Natural killer cell (primary cell): ENCODE data around the gene PRUNE2. TPM values are rescaled to one million over a fixed set of nuclear protein-coding genes. Genes with fewer than 3 reads are reported as not detected.

ENCODE experiments used
- ATAC-seq, 3 donors: fragments of 150-1000 bp in 2 of 3; fragments of 200-7000 bp in 1 of 3; cut with Tn5 transposase; 1 replicate in 1 of 3; 2 replicates in 2 of 3; pipeline ENCODE4 v1.10.0; 2021; ENCODE audit warnings: mild to moderate bottlenecking in 2 of 3, moderate library complexity in 2 of 3
- DNase-seq, 2 donors: peaks; one replicate each; pipeline versions ENCODE4 v3.0.0 to v3.0.0-alpha.2; 2013 to 2021; ENCODE audit warnings: mixed read lengths in 1 of 2
- H3K27ac ChIP-seq: one replicate; pipeline ENCODE4 v1.5.1; 2013; ENCODE audit warnings: mild to moderate bottlenecking, low read length
- H3K27me3 ChIP-seq: one replicate; pipeline ENCODE4 v1.6.1; 2013; ENCODE audit warnings: low read length; ENCODE audit not compliant: control insufficient read depth, insufficient read depth
- H3K36me3 ChIP-seq: one replicate; pipeline ENCODE4 v1.6.1; 2013; ENCODE audit warnings: low read length; ENCODE audit not compliant: control insufficient read depth, insufficient read depth
- H3K4me1 ChIP-seq: one replicate; pipeline ENCODE4 v1.6.1; 2013; ENCODE audit warnings: low read length; ENCODE audit not compliant: control insufficient read depth, insufficient read depth
- H3K4me3 ChIP-seq: one replicate; pipeline ENCODE4 v1.5.1; 2013; ENCODE audit warnings: low read length
- H3K9me3 ChIP-seq: one replicate; pipeline ENCODE4 v1.6.1; 2013; ENCODE audit warnings: low read length; ENCODE audit not compliant: control insufficient read depth, insufficient read depth
- H3K27ac Mint-ChIP-seq, 2 donors: one replicate each; pipeline ENCODE4 v1.8.0; 2022; ENCODE audit warnings: mild to moderate bottlenecking in 2 of 2, mixed read lengths in 2 of 2, moderate library complexity in 1 of 2
- H3K27me3 Mint-ChIP-seq, 2 donors: one replicate each; pipeline ENCODE4 v1.8.0; 2022; ENCODE audit warnings: low read depth in 2 of 2, mixed read lengths in 2 of 2
- H3K36me3 Mint-ChIP-seq: one replicate; pipeline ENCODE4 v1.8.0; 2022; ENCODE audit warnings: mixed read lengths
- H3K4me1 Mint-ChIP-seq, 2 donors: one replicate each; pipeline ENCODE4 v1.8.0; 2022; ENCODE audit warnings: mixed read lengths in 2 of 2
- H3K4me3 Mint-ChIP-seq: one replicate; pipeline ENCODE4 v1.8.0; 2022; ENCODE audit warnings: mild to moderate bottlenecking, moderate library complexity, mixed read lengths
- H3K9me3 Mint-ChIP-seq, 2 donors: one replicate each; pipeline ENCODE4 v1.8.0; 2022; ENCODE audit warnings: mixed read lengths in 2 of 2
- WGBS: methylation state at CpG from one replicate; pipeline ENCODE4 v1.1.7; 2013; ENCODE audit warnings: missing lambda C conversion rate; ENCODE audit not compliant: insufficient coverage; 5-methylcytosine and 5-hydroxymethylcytosine counted together
- intact Hi-C: fragments of 100-400 bp; cut with micrococcal nuclease; formaldehyde crosslinking; loops from one replicate; pipeline ENCODE4 v1.14.2; 2022
- total RNA-seq, 4 donors: library from RNA; stranded (reverse); fragments of 120-200 nt in 1 of 4; gene quantifications; one replicate each; pipeline versions ENCODE4 v1.2.3 to v1.2.4, GENCODE V29; 2013 to 2022
- TF ChIP-seq, protein P1 (sequence below): fragments of 200-600 bp; IDR thresholded peaks from one replicate; pipeline ENCODE4 v1.8.0; 2022; ENCODE audit warnings: antibody characterized with exemption

The PRUNE2 gene
- total RNA-seq, 3 donors from 2014 or later (not counting 1 experiment from before 2014, with no cell fraction given): 0.43 to 0.45 TPM; not detected in 1

DNA sequence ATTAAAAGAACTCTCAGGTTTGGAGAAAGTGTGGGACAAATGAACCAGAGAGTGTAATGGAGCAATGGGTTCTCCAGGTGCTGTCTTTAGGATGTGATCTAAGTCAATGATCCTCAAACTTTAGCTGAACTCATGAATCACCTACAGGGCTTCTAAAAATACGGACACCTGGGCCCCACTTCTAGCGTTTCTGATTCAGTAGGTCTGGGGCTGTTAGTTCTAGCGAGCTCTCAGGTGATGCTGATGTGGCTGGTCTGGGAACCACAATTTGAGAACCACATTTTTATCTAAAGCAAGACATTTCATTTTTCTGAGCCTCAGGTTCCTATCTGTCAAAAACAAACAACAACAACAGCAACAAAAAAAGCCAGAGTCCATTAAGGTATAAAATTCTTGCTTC is 176.8 kb downstream of the PRUNE2 start:
- H3K9me3 ChIP-seq: no peaks in the 10 kb centered on the region
- ATAC-seq: no peak

DNA sequence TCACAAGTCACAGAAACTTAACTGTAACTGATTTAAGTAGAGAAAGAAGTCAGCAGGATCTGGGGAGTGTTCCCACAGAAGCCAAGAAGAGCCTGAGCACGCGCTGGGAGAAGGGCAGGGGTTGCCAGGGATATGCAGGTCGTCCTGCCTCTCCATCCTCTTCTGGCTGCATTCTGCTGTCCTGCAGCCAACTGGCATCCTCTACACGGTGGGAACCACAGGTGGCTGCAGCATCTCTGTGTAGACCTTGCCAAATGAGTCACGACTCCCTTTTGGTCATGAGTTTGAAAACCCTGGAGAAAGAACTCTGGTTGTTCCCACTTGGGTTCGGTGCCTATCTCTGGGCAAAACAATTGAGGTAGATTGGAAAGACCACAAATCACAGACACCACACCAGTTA is 180.0 kb downstream of the PRUNE2 start:
- DNase-seq (no peak), ATAC-seq (no peak)
- Histone ChIP-seq H3K36me3 (no peaks in the 10 kb centered on the region), H3K27ac (no peak overlapping the region), H3K9me3 (no peaks in the 10 kb centered on the region), H3K4me1 (no peaks in the 10 kb centered on the region), H3K27me3 (no peaks in the 10 kb centered on the region), H3K4me3 (no peak overlapping the region)
- no peaks in the 10 kb centered on the region for H3K4me1 Mint-ChIP-seq
- H3K4me3 Mint-ChIP-seq: no peak overlapping the region
- TF ChIP-seq, protein P1, sequence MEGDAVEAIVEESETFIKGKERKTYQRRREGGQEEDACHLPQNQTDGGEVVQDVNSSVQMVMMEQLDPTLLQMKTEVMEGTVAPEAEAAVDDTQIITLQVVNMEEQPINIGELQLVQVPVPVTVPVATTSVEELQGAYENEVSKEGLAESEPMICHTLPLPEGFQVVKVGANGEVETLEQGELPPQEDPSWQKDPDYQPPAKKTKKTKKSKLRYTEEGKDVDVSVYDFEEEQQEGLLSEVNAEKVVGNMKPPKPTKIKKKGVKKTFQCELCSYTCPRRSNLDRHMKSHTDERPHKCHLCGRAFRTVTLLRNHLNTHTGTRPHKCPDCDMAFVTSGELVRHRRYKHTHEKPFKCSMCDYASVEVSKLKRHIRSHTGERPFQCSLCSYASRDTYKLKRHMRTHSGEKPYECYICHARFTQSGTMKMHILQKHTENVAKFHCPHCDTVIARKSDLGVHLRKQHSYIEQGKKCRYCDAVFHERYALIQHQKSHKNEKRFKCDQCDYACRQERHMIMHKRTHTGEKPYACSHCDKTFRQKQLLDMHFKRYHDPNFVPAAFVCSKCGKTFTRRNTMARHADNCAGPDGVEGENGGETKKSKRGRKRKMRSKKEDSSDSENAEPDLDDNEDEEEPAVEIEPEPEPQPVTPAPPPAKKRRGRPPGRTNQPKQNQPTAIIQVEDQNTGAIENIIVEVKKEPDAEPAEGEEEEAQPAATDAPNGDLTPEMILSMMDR: no peak
- intact Hi-C loops: no loop called here
- H3K9me3 Mint-ChIP-seq: no peaks in the 10 kb centered on the region
- no peak overlapping the region for H3K27ac Mint-ChIP-seq
- no peaks in the 10 kb centered on the region for H3K36me3 Mint-ChIP-seq
- WGBS: 73% methylated on average over 6 of the region's 6 CpGs
- H3K27me3 Mint-ChIP-seq: peaks cover 6 to 40% of the 10 kb centered on the region in 2 donors

More for the DNA sequence above, 176.8 kb downstream of the PRUNE2 start:
- Histone ChIP-seq H3K27ac (no peak overlapping the region), H3K36me3 (no peaks in the 10 kb centered on the region), H3K4me3 (no peak overlapping the region), H3K27me3 (no peaks in the 10 kb centered on the region), H3K4me1 (no peaks in the 10 kb centered on the region)
- DNase-seq: no peak
- H3K4me1 Mint-ChIP-seq: no peaks in the 10 kb centered on the region
- intact Hi-C loops: no loop called here
- H3K27ac Mint-ChIP-seq: no peak overlapping the region
- 54% methylated on average over 3 of the region's 3 CpGs for WGBS
- H3K36me3 Mint-ChIP-seq: no peaks in the 10 kb centered on the region
- H3K4me3 Mint-ChIP-seq: no peak overlapping the region
- H3K27me3 Mint-ChIP-seq: peaks cover 6 to 46% of the 10 kb centered on the region in 2 donors
- TF ChIP-seq, protein P1: no peak
- H3K9me3 Mint-ChIP-seq: no peaks in the 10 kb centered on the region

DNA sequence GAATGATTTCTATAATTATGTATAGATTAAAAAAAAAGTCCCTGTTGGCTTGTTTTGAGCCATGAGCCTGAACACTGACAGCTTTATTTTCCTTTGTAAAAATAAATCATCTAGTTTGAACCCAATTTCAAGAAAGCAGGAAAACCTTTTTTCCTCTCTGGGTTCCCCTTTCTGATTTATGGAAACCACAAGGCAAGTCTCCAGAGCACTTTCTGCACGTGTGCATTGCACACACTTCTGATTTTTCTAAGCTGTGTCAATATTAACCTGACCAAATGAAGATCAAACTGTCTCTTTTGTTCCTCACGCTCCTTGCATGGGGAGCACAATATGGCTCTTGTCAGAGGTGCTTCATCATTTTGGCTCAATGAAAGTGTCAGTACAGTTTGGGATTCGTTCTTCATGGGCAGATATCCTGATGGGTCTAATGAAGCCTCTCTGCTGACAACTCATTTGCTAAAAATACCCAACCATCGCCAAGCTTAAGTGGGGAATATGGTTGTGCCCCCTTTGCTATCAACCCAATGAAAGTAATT is 180.8 kb downstream of the PRUNE2 start:
- intact Hi-C loops: no loop called here
- no peak overlapping the region for H3K4me3 Mint-ChIP-seq
- H3K27me3 ChIP-seq: no peaks in the 10 kb centered on the region
- peaks cover 6 to 35% of the 10 kb centered on the region in 2 donors for H3K27me3 Mint-ChIP-seq
- H3K36me3 Mint-ChIP-seq: no peaks in the 10 kb centered on the region
- no peaks in the 10 kb centered on the region for H3K4me1 Mint-ChIP-seq
- no peak for ATAC-seq
- no peaks in the 10 kb centered on the region for H3K9me3 ChIP-seq
- no peak for DNase-seq
- H3K9me3 Mint-ChIP-seq: no peaks in the 10 kb centered on the region
- no peaks in the 10 kb centered on the region for H3K36me3 ChIP-seq
- no peak overlapping the region for H3K27ac Mint-ChIP-seq
- TF ChIP-seq, protein P1: no peak
- H3K27ac ChIP-seq: no peak overlapping the region
- WGBS: 10% methylated on average over 3 of the region's 4 CpGs
- no peaks in the 10 kb centered on the region for H3K4me1 ChIP-seq
- no peak overlapping the region for H3K4me3 ChIP-seq

DNA sequence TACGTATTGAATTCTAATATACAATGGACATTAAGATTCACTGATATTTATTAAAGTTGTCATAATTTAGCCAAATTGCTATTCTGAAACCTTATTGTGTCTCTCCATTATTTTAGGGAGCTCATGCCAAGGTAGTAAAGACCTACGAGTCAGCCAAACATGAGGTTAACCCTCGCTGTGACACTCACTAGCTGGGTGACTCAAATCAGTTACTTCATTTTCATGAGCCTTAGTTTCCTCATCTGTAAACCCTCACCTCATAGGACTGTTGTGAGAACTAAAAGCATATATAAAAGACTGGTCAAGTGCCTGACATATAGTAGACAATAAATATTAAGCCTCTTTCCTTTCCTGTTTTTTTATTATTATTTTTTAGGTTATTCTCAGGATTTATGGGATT is 185.7 kb downstream of the PRUNE2 start:
- intact Hi-C loops: no loop called here
- TF ChIP-seq, protein P1: no peak
- no peak overlapping the region for H3K27ac Mint-ChIP-seq
- ATAC-seq: no peak
- no peaks in the 10 kb centered on the region for H3K36me3 Mint-ChIP-seq
- Histone ChIP-seq H3K9me3 (no peaks in the 10 kb centered on the region), H3K4me3 (no peak overlapping the region), H3K27me3 (no peaks in the 10 kb centered on the region), H3K36me3 (no peaks in the 10 kb centered on the region), H3K27ac (no peak overlapping the region), H3K4me1 (no peaks in the 10 kb centered on the region)
- H3K4me3 Mint-ChIP-seq: no peak overlapping the region
- no peak for DNase-seq
- H3K27me3 Mint-ChIP-seq: peaks cover 9 to 21% of the 10 kb centered on the region in 2 donors
- H3K9me3 Mint-ChIP-seq: no peaks in the 10 kb centered on the region
- 53% methylated on average over 2 of the region's 3 CpGs for WGBS
- no peaks in the 10 kb centered on the region for H3K4me1 Mint-ChIP-seq
